Measurements from ENCODE around the gene SDC1. TPM values are rescaled to one million over a fixed set of nuclear protein-coding genes. Genes with fewer than 3 reads are reported as not detected.

The SDC1 gene
- total and polyA plus RNA-seq, 2 donors: 65.3 to 87.1 TPM

Small RNA genes lying within 50 kb of the gene (small RNA-seq; reads per million reads assigned to genes)
- gene RN7SL140P: not detected
- gene RNU6-961P: not detected
- not detected for gene RNU7-113P

Other genes with a start within 250 kb of the SDC1 start
- gene WDR35, start 235.0 kb downstream of the SDC1 start, total RNA-seq: 34.1 TPM
- 7.3 TPM for gene WDR35, start 235.0 kb downstream of the SDC1 start, polyA plus RNA-seq
- gene MATN3, start 212.5 kb downstream of the SDC1 start, total RNA-seq: 1.1 TPM
- 2.0 TPM for gene MATN3, start 212.5 kb downstream of the SDC1 start, polyA plus RNA-seq
- gene LAPTM4A, start 173.5 kb downstream of the SDC1 start, total RNA-seq: 227 TPM
- 412 TPM for gene LAPTM4A, start 173.5 kb downstream of the SDC1 start, polyA plus RNA-seq
- gene PUM2, start 125.7 kb upstream of the SDC1 start, total RNA-seq: 128 TPM
- gene PUM2, start 125.7 kb upstream of the SDC1 start, polyA plus RNA-seq: 48.6 TPM
- 305 TPM for gene RHOB, start 221.9 kb upstream of the SDC1 start, total RNA-seq
- gene RHOB, start 221.9 kb upstream of the SDC1 start, polyA plus RNA-seq: 1,467 TPM